Measurements from ENCODE around the gene GJD4.

GJD4 gene

DNA sequence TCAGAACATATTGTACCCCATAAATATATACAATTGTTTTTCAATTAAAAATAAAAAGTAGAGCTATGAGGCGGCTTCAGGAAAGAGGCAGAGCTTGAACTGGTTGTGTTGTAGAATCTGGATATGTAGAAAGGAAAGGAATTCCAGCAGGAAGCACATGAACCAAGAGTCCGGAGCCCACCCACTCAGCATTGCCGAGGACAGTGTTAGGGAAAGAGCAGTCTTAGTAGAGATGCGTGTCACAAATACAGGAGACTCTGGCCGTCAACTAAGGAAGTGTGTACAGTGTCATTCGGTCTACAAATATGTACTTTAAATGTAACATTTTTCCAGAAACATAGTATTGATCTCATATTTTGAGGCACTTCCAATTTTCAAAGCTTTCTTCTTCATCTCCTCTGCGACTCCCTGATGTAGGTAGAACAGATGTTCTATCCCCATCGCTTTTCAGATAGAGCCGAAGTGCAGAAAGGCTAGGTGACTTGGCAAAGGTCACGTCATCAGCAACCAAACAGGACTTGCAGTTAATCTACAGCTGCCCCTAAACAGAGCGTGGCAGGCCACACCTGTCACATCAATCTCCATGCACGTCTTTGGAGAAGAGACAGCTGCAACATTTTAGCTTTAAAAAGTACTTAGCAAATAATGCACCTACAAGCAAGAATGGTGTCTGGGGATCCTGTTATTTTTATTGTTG is 25.3 kb upstream of the GJD4 start:
- DNase-seq: no peak

DNA sequence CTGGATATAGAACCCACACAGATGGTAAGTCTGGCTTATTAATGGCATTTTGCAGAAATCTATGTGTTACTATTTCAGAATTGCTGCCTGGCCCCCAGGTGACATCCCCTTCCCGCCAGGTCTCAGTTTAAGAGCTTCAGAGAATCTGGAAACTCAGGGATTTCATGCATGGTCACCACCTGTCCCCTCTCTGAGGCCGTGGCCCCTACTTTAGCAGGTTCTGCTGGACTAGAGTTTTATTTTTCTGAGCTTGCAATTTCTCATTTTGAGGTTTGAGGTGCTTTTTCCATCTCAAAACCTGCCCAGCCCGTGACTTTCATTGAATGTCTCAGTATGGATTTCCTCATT is 24.7 kb upstream of the GJD4 start:
- no peak for DNase-seq

DNA sequence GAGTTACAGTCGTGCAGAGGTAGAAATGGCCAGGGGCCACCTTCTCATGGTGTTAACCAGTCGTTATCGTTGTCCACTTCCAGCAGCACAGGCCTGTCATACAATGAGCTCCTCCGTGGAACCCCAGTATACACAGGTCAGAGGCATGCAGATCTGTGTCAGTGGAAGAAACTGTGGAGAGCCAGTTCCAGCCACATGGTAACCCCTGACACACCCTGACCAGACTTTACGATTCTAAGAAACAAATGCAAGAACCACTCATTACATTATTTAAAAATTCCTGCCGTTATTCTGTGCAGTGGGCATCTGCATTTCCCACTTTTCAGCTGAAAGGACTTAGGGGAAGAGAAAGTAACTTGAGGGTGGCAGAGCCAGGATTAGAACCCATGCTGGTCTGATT is 23.5 kb upstream of the GJD4 start:
- DNase-seq: no peak

DNA sequence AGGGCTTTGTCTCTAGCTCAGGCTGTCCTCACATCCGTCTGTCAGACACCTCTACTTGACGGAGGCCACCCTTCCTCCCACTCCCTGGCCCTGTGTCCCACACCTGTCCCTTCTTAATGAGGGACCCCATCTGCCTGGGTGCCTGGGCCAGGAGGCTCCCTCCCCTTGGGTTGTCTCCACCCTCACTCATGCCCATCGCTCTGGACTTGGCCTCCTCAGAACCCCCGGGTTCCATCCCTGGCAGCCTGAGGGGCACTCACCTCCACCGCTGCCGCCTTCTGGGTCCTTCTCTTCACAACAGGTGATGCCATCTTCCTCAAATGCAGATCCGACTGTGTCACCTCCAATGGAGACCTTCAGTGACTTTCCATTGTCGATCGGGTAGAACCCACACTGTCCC is 20.2 kb upstream of the GJD4 start:
- no peak for DNase-seq

DNA sequence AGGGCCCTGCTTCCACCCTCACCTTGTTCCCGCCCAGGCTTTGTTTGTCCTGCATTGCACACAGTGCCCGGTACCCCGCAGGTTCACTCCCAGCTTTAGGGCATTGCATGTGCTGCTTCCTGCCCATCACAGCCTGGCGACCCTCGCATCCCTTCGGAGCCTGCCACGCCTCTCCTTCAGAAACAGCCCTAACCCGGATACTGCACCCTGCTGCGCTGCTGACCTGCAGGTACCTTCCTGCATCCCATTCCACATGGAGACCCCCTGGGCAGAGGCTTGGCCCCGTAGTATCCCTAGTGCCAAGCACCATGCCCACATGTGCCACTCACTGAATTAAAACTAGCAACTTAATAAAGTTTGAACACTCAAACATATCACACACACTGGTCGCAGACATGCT is 19.8 kb upstream of the GJD4 start:
- DNase-seq: no peak

DNA sequence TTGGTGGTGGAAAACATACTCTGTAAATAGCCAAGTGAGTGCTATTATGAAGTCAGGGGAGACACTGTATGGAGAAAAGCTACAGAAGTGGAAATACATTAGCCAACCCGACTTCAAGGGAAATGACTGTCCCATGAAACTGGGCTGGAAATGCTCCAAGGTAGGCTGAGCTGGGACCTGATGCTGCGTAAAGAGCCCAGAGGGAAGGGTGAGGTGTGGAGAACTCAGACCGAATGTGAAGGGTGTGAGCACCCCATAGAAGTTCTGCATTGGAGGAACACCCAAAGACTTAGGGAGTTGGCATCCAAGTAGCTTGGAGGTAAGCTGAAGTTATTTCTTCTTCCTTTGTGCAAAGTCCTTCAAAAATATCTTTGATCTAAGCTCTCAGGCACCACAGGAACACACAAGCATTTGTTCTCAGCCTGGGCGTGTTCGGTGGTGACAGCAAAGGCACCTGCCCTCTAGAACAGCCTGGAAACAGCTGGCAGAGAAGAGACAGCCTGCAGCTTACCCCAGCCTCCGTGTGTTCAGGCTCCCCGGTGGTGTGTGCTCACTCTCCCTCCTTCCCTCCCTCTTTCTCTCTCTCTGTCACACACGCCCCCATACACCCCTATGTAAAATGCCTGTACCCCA is 19.1 kb upstream of the GJD4 start:
- no peak for DNase-seq

DNA sequence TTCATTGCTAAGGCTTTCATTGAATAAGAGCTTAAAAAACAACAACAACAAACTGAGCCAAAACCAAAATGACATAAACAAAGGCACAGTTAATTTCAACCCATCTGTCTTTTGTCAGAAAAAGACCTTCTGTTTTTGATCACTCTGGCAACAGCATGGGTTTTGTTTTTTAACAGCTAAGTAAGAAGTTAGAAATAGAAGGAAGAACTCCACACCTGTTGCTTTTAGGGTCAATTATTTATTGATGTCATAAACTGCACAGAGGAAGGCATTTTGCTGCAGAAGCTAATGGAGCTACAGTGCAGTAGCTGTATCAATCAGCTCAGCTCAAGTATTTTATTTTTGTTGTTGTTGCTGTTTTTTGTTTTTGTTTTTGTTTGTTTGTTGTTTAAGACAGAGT is 16.3 kb upstream of the GJD4 start:
- no peak for DNase-seq

DNA sequence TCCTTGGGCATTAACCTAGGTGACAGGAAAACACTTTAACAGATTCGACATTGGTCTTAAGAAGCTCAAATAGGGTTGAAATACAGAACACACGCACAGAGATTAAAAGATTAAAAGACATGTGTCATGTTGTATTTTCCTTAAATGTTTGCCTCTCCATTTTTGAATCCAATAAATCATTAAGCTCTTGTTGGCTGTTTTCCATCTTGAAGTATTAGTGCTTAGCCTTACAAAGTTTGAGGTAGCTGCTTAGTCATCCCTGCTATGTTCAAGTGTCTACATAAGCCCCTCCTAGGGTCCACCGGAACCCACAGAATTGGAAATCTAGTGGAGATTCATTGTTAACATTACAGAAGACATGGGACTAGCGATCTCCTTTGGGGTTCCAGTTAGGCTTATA is 12.7 kb upstream of the GJD4 start:
- DNase-seq: no peak

DNA sequence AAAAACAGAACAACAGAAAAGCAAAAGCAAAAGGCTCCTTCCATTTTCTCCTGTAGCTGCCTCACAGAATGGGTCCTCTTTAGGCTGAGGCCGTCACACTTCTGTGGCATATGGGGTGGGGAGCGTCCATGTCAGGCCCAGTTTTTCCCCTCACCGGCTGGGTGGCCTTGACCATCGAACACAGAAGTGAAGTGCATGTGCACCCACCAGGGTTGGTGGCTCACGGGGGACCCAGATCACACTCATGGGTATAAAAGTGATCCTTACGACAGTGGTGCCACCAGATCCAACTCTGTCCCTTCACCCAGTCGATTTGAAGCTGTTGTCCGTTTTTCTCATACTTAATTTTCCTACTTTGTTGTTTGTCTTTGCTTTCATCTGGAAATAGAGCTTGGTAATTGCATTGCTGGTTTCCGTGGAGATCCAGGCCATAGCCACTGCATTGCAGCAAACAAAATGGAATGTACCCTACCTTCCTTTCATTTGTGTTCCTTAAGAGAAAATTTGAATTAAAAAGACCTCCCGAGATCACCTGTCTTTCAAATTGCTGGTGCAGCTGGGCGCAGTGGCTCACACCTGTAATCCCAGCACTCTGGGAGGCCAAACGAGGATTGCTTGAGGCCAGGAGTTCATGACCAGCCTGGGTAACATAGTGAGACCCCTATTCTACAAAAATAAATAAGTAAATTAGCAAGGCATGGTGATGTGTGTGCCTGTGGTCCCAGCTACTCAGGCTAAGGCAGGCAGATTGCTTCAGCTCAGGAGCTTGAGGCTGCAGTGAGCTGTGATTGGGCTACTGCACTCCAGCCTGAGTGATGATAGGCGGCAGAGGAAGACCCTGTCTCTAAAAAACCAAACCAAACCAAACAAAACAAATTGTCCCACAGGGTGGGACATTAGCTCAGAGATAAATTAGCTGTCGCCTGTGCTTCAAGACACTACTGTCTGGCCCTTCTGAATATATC is 10.7 kb upstream of the GJD4 start:
- no peak for DNase-seq

DNA sequence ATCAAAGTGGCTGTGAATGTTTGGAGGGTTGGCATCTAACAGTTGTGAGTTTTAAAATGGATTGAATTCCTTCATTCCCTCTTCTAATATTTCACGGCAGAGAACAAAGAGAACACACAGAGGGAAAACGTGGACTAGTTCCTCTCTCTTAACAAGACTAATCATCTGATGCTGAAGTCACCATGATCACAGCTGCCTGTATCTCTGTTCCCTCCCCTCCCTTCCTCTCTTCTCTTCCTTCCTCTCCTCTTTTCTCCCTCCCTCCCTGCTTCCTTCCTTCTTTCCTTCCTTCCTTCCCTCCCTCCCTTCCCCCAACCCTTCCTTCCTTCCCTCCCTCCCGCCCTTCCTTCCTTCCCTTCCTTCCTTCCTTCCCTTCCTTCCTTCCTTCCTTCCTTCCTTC is 10.0 kb upstream of the GJD4 start:
- no peak for DNase-seq

DNA sequence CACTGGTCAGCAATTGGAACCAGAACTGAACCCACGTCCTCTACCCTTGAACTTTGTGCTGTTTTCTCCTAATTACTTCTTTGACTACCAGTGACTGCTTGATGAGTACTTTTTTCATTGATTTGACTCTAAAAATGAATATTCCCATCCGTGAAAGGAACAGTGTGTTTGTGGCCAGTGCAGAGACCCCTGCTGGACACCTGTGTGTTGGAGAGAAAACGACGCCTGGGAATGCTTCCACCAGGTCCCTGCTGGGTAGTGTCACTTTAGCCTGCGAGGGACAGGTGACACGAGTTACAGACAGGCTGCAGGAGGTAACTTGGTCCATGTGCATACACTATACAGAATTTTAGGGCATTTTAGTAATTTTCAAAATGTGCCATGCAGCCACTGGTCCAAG is 6.8 kb upstream of the GJD4 start:
- DNase-seq: no peak

DNA sequence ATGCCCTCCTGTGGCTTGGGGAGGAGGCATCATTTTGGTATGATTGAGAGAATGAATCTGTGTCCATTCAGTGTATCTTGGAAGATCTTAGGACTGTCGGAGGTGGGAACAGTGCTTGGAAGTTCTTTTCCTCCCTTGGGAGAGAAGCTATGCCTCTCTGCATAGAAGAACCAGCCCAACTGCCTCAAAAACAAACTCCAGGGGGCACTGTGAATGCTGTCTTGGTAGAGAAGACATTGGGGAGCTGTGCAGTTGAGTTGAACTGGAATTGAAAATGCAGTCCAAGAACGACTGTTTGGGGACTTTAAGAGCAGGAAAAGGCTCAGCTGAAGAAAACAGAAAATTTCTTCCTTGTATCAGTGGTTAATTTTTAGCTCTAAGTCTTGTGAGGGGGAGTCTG is 4.9 kb upstream of the GJD4 start:
- DNase-seq: no peak

DNA sequence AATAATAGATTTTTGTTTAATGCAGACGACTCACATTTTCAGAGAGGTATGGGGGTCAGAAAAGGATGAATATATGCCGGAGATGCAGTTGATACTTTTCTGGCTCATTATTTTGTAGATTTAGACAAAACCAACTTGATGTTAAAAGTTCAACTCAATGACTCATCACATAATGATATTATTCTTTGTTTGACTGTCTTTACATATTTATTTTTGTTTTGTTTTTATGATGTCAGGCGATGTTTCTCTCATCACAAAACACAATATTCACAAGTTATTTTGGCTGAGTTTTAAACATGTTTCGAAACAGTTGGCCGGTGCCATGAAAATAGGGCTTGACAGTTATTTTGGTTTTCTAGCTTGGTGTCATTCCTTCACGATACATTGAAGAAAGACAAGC is 1.3 kb downstream of the GJD4 start:
- no peak for DNase-seq

DNA sequence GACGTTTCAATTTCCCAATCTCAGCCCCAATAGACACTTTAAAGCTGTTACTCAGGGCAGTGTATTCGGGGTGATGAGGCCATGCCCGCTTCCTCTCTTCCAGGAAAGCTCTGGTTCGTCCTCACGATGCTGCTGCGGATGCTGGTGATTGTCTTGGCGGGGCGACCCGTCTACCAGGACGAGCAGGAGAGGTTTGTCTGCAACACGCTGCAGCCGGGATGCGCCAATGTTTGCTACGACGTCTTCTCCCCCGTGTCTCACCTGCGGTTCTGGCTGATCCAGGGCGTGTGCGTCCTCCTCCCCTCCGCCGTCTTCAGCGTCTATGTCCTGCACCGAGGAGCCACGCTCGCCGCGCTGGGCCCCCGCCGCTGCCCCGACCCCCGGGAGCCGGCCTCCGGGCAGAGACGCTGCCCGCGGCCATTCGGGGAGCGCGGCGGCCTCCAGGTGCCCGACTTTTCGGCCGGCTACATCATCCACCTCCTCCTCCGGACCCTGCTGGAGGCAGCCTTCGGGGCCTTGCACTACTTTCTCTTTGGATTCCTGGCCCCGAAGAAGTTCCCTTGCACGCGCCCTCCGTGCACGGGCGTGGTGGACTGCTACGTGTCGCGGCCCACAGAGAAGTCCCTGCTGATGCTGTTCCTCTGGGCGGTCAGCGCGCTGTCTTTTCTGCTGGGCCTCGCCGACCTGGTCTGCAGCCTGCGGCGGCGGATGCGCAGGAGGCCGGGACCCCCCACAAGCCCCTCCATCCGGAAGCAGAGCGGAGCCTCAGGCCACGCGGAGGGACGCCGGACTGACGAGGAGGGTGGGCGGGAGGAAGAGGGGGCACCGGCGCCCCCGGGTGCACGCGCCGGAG is 2.6 kb downstream of the GJD4 start:
- no peak for DNase-seq

DNA sequence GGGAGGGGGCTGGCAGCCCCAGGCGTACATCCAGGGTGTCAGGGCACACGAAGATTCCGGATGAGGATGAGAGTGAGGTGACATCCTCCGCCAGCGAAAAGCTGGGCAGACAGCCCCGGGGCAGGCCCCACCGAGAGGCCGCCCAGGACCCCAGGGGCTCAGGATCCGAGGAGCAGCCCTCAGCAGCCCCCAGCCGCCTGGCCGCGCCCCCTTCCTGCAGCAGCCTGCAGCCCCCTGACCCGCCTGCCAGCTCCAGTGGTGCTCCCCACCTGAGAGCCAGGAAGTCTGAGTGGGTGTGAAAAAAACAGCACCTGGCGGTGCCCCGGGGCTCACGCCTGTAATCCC is 3.2 kb downstream of the GJD4 start:
- no peak for DNase-seq

DNA sequence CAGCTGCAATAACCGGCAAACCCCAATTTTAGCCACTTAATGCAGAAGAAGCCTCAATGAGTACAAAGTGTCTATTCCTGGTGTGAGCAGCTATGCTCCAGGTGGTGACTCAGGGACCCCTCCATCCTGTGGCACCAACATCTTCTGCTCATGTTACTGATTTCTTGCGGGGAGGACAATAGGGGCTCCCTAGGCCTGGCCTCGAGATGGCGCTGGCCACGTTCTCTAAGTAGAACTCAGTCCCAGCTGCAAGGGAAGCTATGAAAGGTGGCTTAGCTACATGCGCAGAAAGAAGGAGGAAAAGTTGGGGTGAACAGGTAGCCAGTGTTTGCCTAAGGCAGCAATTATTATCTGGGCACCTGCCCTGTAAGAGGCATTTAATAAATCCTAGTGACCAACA is 6.6 kb downstream of the GJD4 start:
- DNase-seq: no peak

DNA sequence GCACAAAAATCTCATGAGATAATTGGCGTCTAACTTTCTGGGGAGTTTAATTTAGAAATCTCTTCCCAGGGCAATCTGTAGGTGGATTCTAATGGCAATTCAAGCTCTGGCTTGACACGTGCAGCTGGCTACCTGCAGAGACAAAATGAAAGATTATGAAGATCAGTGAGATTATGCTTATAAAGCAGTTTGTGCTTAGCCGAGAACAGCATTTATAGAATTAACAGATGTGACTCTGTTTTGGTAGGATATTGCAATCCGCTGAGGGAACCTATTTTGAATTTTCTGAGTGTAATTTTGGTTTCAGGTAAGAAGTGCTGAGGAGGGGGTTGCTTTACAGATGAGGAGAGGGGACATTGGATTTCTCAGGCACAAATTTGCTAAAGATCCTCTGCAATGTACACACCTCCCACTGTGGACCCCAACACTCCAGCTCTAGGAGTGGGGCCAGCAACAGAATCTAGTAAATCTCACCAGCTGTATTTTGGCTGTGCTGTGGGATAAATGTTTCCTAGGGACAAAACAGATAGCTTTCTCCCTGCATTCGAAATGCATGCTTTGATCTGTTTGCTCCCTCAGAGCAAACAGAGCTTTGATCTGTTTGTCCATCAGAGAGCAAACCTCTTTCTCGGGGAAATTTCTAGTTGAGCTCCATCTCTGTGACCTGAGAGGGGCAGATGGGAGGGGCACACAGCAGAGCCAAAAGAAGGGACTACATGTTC is 7.4 kb downstream of the GJD4 start:
- no peak for DNase-seq

DNA sequence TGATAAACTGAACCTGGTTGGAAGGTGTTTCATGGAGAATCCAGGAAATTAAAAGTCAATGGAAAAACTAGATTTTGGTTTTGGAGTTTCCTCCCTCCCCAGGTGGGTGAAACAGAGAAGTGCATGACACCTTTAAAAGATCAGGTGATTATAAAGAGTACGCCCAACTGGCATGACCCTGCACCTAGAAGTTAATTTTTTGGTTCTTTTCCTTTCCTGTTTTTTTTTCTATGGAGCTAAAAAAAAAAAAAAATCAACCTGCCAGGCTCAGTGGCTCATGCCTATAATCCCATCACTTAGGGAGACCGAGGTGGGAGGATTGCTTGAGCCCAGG is 7.9 kb downstream of the GJD4 start:
- no peak for DNase-seq

DNA sequence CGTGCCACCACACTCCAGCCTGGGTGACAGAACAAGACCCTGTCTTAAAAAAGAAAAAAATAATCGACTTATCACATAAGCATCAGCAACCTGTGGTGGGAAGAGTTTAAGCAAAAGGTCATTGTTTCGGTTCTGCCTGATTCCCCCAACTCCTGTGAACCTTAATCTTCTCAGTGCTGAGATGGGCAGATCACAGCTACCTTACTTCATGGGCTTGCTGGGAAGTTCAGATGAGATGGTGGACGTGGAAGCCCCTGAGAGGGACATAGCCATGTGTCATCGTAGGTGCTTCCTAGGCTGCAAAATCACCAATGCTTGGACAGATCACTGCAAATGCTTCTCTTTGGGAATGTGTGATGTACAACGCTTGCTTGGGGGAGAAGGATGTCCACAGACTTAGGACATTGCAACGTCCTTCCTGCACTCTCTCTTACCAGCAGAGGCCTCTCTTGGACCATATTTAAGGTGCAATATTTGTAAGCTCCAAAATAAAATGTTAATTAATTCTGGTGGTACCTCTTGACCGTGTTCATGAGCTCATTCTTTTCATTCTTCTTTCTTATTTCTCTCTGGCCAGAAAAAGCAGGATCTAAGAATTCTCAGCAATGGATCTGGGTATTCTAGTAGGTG is 8.6 kb downstream of the GJD4 start:
- DNase-seq: peak in 1 of 2 experiments; percentile 7

DNA sequence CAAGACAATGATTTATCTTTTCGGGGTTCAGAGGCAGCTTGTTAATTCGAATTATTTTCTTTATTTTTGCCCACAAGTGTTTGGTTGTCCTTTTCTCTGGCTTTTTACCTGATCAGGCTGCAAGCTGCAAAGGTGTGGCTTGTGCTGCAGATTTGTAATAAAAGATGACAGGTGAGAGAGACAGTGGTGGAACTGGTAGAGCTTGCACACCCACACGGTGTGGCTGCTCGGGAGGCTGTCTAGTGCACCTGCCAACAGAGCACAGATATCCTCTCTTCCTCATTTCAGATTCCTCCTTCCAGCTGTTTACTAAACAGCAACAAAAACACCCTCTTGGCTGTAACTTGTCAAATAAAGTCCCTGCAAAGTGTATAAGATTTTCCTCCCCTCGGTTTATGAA is 9.2 kb downstream of the GJD4 start:
- no peak for DNase-seq

DNA sequence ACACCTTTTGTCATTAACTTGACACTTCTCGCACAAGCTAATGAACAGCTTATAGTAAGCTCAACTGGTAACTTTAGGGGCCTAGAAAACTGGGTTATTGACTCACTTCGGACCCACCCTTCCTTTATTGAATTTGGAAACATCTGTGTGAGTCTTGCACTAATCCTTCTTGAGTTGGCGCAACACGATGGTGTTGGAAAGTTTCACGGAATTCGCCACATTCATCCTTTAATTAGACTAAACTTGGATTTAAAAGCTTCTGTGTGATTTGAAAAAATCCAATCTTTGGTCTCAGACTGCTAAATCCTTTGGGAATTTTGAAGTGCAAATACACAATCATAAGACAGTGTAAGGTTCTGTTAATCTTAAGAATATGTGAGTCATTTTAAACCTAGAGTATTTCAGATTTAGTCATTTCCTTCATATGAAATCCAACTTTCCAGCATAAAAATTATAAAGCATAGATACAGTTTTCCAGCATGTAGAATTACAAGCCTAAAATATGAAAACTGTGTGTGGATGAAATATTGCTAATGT is 21.9 kb downstream of the GJD4 start:
- no peak for DNase-seq

DNA sequence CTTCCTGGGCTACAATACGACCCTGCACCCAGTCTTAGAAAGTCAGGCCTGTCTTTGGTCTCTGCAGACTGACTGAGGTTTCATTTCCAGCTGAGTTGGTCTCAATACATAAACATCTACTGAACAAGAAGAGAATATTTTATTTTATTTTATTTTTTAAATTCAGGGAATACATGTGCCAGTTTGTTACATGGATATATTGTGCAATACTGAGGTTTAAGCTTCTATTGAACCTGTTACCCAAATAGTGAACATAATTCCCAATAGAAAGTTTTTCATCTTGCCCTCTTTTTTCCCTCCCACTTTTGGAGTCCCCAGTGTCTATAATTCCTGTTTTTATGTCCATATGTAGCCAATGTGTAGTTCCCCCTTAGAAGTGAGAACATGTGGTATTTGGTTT is 26.3 kb downstream of the GJD4 start:
- DNase-seq: no peak
